ENCODE data around the gene HOXB13.

The HOXB13 gene

DNA sequence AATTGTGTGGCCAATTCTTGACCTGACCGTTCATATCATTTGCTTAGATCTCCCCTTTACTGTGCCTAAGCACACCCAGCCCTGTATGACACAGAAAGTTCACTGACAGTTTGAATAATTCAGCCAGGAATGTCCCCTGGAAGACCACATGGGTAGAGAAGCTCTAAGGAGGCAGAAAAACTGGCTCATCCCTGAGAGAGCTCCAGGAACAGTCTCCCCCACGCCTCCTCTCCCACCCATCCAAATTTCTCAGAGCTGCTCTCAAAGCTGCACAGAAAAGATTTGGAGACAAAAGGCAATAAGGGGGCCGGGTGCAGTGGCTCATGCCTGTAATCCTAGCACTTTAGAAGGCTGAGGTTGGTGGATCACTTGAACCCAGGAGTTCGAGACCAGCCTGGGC is 17.4 kb downstream of the HOXB13 start:
- DNase-seq (ENCODE audit: low read depth in 2 of 3, low spot score in 1 of 3) = no peak

DNA sequence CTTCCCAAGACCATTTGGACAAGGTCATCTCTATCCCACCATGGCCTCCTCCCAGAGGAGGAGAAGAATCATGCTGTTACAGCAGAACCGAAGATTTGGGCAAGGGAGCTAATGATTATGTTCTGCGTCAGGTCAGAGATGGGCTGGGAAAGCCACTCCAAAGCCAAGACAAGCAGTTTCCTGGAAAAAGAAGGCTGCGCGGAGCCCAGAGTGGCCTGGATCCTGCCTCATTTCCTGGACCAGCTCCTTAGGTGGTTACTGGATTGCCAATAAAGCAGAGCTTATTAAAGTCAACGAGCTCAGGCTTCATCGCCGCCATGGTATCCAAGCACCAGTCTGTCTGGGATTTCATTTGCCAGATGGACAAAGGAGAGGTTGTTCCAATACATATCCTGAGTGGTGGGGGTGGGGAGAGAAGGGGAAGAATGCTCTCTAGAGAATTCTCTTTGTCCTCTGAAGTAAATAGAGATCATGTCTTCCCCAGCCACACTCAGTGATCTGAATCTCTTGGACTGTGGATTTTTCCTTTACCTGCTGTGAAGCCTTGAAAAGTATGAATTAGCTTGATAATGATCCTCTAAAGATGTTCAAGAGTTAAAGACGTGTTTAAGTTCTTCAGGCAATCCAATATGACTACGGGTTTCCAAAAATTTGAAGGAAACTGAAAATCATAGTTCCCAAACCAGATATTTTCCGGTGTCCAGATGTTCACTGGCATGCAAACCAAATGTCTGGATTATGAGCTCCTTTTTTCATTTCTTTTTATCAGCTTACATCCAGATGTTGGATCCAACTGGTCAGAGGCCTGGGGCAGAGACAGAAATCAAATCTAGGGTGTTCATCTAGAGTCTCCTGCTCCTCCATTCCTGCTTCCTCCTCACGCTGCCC is 23.9 kb downstream of the HOXB13 start:
- DNase-seq (ENCODE audit: low read depth in 2 of 3, low spot score in 1 of 3) = no peak

DNA sequence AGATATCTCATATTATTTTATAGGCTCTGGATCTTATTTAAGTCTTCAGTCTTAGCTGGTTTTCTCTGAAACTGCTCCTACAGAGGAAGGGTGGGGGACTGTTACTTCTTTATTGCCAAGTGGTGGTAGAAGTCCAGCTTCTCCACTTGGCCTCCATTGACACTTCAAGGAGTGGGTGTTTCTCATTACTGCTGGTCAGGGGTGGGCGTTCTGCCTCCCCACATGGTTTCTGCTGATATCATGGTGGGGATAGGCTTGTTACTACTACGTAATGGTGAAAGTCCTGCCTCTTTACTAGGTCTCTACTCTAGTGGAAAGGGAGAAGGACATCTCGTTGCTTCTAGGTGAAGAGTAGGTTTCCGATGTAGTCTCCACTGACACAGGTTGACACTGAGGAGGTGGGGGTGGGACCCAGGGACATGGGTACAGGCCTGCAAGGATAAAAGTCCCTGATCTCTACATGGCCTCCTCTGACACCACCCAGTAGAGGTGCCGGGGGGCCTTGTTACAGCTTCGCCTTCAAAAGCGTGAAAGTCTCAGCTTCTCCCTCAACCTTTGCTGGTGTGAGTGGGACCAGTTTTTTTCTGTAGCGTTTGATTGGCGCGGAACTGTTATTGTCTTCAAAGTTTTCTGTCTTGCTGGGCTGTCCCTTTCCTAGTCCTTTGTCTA is 26.6 kb downstream of the HOXB13 start:
- no peak for DNase-seq (ENCODE audit: low read depth in 2 of 3, low spot score in 1 of 3)

DNA sequence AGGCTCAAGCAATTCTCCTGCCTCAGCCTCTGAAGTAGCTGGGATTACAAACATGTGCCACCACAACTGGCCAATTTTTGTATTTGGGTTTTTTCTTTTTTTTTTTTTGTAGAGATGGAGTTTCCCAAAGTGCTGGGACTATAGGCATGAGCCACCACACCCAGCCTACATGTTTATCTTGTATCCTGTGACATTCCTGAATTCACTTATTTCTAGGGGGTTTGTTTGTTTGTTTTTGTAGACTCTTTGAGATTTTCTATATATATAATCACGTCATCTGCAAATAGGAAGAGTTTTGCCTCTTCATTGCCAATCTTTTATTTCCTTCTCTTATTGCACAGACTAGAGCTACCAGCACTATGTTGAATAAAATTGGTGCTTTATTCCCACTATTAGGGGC is 35.4 kb downstream of the HOXB13 start:
- DNase-seq (ENCODE audit: low read depth in 2 of 3, low spot score in 1 of 3) = no peak

DNA sequence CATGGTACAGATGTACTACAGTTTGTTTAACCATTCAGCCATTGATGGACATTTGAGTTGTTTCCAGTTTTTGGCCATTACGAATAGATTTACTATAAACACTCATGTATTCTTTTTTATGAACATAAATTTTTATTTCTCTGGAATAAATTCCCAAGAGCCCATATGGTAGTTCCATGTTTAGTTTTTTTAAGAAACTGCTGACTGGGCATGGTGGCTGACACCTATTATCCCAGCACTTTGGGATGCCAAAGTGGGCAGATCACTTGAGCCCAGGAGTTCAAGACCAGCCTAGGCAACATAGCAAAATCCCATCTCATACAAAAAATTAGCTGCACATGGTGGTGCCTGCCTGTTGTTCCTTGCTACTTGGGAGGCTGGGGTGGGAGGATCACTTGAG is 36.5 kb downstream of the HOXB13 start:
- no peak for DNase-seq (ENCODE audit: low read depth in 2 of 3, low spot score in 1 of 3)

DNA sequence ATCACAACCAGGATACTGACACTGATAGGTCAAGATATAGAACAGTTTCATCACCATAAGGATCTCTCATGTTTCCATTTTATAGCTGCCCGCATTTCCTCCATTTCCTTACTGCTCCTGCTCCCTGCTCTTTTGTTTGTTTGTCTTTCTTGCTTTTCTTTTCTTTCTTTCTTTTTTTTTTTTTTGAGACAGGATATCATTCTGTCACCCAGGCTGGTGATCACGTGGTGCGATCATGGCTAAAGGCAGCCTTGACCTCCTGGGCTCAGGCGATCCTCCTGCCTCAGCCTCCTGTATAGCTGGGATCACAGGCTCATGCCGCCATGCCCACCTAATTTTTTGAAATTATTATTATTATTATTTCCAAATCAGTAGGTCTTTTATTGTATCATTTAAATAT is 37.9 kb downstream of the HOXB13 start:
- no peak for DNase-seq (ENCODE audit: low read depth in 2 of 3, low spot score in 1 of 3)

DNA sequence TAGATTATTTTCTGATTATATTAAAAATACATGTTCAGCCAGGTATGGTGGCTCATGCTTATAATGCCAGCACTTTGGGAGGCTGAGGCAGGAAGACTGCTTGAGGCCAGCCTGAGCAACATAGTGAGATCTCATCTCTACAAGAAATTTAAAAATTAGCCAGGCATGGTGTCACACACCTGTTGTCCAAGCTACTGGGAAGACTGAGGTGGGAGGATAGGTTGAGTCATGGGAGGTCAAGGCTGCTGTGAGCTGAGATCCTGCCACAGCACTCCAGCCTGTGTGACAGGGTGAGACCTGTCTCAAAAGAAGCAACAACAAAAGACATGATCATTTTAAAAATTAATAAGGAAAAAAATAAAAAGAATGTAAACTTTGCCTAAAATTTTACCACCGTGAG is 46.9 kb downstream of the HOXB13 start:
- no peak for DNase-seq (ENCODE audit: low read depth in 2 of 3, low spot score in 1 of 3)

DNA sequence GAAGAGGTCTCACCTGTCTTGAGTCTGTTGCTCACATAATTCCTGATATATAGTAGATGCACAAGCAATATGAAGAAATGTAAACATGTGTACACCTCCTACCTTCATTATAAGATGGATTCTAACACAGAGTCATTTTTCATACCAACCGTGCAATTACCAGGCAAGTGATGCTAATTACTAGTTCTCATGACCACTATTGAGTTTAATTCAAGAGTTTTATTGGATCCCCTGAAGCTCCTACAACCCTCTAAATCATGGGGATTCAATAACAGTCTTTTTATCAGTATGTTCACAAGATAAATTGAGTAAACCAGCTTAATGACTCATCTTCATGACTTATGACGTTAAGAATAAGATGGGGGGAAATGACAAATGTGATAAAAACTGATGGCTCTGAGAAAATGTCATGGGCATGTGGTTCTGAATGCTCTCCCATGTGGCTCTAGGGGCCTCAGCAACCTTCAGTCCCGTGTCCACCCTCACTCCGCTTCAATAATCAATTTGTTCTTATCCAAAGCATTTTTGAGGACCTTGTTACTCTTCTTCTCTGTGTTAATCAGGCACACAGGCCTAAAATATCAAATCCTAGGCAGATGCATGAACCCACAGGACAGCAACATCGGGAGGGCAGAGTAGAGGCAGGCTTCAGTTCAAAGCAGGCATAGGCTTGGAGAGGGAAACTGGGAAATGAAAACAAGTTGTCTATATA is 49.0 kb downstream of the HOXB13 start:
- no peak for DNase-seq (ENCODE audit: low read depth in 2 of 3, low spot score in 1 of 3)

DNA sequence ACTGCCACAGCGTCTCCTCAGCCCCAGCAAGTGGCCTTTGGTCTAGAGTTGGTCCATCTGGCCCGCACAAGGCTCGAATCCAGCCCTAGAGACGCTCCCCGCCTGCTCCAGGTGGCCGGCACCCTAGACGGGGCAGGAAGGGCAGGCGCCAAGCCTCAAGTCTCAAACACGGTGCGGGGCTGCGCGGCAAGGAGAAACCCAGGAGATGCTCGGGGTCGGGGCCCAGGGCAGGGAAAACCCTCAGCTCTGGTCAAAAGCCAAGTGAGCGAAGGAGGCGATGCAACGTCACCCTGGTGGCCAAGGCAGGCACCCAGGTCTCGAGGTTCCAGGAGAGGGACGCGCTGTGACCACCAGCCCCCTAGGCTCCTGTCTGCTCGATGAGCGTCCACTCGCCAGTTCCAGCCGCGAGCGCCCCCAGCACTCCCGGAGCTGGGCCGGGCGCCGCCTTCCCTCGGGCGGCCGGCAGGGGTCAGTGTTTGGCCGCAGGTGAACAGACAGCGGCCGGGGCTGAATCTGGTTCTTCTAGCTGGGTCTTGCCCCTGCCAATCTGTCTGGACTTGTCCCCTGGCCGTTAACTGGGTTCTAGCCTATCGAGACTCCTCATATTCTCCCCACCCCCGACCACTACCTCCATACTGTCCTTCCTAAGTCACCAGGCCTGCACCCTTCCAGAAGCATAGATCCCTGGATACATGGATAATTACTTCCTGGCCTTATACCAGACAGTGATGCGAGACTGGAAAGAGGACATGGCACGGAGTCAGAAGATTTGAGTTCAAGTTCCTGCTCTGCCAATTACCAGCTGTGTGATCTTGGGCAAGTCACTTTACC is 50.2 kb downstream of the HOXB13 start:
- peak; percentile 31 to 68 (median 59) for DNase-seq (ENCODE audit: low read depth in 2 of 3, low spot score in 1 of 3)

DNA sequence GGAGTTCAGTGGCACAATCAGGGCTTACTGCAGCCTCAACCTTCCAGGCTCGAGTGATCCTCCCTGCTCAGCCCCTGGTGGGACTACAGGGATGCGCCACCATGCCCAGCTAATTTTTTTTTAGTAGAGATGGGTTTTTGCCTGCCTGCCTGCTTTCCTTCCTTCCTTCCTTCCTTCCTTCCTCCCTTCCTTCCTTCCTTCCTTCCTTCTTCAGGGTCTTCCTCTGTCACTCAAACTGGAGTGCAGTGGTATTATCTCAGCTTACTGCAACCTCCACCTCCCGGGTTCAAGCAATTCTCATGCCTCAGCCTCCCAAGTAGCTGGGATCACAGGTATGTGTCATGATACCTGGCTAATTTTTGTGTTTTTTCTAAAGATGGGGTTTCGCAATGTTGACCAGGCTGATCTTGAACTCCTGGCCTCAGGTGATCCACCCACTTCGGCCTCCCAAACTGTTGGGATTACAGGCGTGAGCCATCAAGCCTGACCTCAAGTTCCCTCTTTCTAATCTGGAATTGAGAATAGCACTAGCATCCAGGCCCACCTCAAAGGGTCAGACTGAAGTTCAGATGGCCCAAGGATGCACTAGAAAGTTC is 51.5 kb downstream of the HOXB13 start:
- no peak for DNase-seq (ENCODE audit: low read depth in 2 of 3, low spot score in 1 of 3)
